Measurements from ENCODE around the gene DCDC2B. TPM values are rescaled to one million over a fixed set of nuclear protein-coding genes. Genes with fewer than 3 reads are reported as not detected.

The DCDC2B gene
- total and polyA plus RNA-seq, 10 of the 15 experiments (the other 5 are each of a cell fraction or from before 2014, with no cell fraction given): 0.12 to 0.21 (median 0.15) TPM; not detected in 7

- in situ Hi-C loops (cut with MboI): no loop called here
- POLR2A ChIA-PET: interaction anchor here (0.8 to 3.5 kb wide), 7 partner anchors 21 to 214 kb away, joined by 3 to 25 read pairs (median 7); partner anchors contain the start of genes BSDC1, CCDC28B, KPNA6 and TMEM39B
Observed at GRCh38 chr1:32180186-32181060, 28.5 kb upstream of the DCDC2B start.

More at GRCh38 chr1:32180186-32181060, 28.5 kb upstream of the DCDC2B start:
- H3K27me3 ChIP-seq (replicated peaks in 1 of 2; ENCODE audit: control insufficient read depth in 2 of 2, insufficient read depth in 2 of 2, low read length in 1 of 2): no peaks in the 10 kb centered on the region
- 1% methylated on average over 36 of the region's 36 CpGs for WGBS (ENCODE audit: insufficient coverage, insufficient replicate concordance, low lambda C conversion rate, missing lambda C conversion rate)
- peaks cover 4 to 15% of the 10 kb centered on the region in 2 experiments for H3K36me3 ChIP-seq (ENCODE audit: control insufficient read depth in 2 of 2, insufficient read depth in 2 of 2, low read length in 1 of 2)
- peak overlapping the region; percentile 100 for H3K4me2 ChIP-seq (ENCODE audit: control insufficient read depth, insufficient read depth)
- no peaks in the 10 kb centered on the region for H4K20me1 ChIP-seq (ENCODE audit: control insufficient read depth, insufficient read depth)
- DNase-seq (ENCODE audit: low read depth, low spot score): no peak
- peak overlapping the region; percentile 90 for H3K9ac ChIP-seq (ENCODE audit: control insufficient read depth, insufficient read depth, low read length)
- H3K79me2 ChIP-seq (ENCODE audit: control insufficient read depth, insufficient read depth, low read length): peaks cover 48% of the 10 kb centered on the region
- peak overlapping the region; percentile 51 for H2AFZ ChIP-seq (ENCODE audit: control insufficient read depth, low read depth, low read length)
- intact Hi-C loops (cut with micrococcal nuclease; ENCODE audit: unreplicated experiment): loop anchor here (2.0 kb wide), 1 partner anchor 20 kb away; the partner anchor contains the start of gene CCDC28B
- ChIA-PET RAD21 (ENCODE audit: unreplicated experiment) (interaction anchor here (0.8 to 3.9 kb wide), 10 partner anchors 17 to 214 kb away, joined by 3 to 22 read pairs (median 8); partner anchors contain the start of genes BSDC1, CCDC28B, KPNA6 and TMEM39B), SMC1A (ENCODE audit: uncharacterized antibody, unreplicated experiment) (interaction anchor here (0.8 to 4.0 kb wide), 10 partner anchors 12 to 136 kb away, joined by 3 to 26 read pairs (median 4); partner anchors contain the start of genes CCDC28B and KPNA6), CTCF (interaction anchor here (0.6 to 4.2 kb wide), 9 partner anchors 20 to 156 kb away, joined by 3 to 16 read pairs (median 4); partner anchors contain the start of genes CCDC28B and KPNA6)
- peak overlapping the region; percentile 85 for H3K27ac ChIP-seq (ENCODE audit: control insufficient read depth, insufficient read depth)
- H3K4me1 ChIP-seq (ENCODE audit: control insufficient read depth, insufficient read depth, low read length): peaks cover 17% of the 10 kb centered on the region
- ATAC-seq: peak; percentile 53
- TF ChIP-seq IKZF2 (IDR thresholded peaks at IDR 0.05) (peak in 1 of 2 experiments; percentile 40), MTA3 (IDR thresholded peaks at IDR 0.05; ENCODE audit: borderline replicate concordance, low read length) (peak; percentile 13; the same call in 1 of the 2 replicates), SPI1 (IDR thresholded peaks at IDR 0.05; ENCODE audit: borderline replicate concordance, insufficient read depth, low read depth, low read length) (peak; percentile 16; the same call in 1 of the 2 replicates), POLR2A (IDR thresholded peaks at IDR 0.05; ENCODE audit: low read depth, low read length) (no peak; the same call in 1 of the 2 replicates), EGR1 (IDR thresholded peaks at IDR 0.05; ENCODE audit: borderline replicate concordance in 1 of 2, low read depth in 2 of 2, low read length in 2 of 2) (0 out of 3 replicates have a peak, but pooled peaks of 1 of the 2 experiments have one; percentile 3), YY1 (IDR thresholded peaks at IDR 0.05; ENCODE audit: low read depth, low read length) (0 out of 2 replicates have a peak, but pooled peaks have one; percentile 20), CBFB (IDR thresholded peaks at IDR 0.05; ENCODE audit: low read depth) (0 out of 2 replicates have a peak, but pooled peaks have one; percentile 12)
- TF ChIP-seq, protein P1, sequence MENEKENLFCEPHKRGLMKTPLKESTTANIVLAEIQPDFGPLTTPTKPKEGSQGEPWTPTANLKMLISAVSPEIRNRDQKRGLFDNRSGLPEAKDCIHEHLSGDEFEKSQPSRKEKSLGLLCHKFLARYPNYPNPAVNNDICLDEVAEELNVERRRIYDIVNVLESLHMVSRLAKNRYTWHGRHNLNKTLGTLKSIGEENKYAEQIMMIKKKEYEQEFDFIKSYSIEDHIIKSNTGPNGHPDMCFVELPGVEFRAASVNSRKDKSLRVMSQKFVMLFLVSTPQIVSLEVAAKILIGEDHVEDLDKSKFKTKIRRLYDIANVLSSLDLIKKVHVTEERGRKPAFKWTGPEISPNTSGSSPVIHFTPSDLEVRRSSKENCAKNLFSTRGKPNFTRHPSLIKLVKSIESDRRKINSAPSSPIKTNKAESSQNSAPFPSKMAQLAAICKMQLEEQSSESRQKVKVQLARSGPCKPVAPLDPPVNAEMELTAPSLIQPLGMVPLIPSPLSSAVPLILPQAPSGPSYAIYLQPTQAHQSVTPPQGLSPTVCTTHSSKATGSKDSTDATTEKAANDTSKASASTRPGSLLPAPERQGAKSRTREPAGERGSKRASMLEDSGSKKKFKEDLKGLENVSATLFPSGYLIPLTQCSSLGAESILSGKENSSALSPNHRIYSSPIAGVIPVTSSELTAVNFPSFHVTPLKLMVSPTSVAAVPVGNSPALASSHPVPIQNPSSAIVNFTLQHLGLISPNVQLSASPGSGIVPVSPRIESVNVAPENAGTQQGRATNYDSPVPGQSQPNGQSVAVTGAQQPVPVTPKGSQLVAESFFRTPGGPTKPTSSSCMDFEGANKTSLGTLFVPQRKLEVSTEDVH (IDR thresholded peaks at IDR 0.05; ENCODE audit: low read depth, partially characterized antibody): no peak
- TF ChIP-seq, protein P2, sequence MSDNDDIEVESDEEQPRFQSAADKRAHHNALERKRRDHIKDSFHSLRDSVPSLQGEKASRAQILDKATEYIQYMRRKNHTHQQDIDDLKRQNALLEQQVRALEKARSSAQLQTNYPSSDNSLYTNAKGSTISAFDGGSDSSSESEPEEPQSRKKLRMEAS (IDR thresholded peaks at IDR 0.05; ENCODE audit: low read depth, low read length): no peak
- peak overlapping the region; percentile 89 for H3K4me3 ChIP-seq
- peak; percentile 93 for FAIRE-seq
- no peaks in the 10 kb centered on the region for H3K9me3 ChIP-seq (replicated peaks; ENCODE audit: control insufficient read depth, insufficient read depth, low read length)
- BruUV-seq (replicated peaks): no TSS peak

Data from GM12878 (cell line).